ENCODE results near the gene SLC2A9. TPM values are rescaled to one million over a fixed set of nuclear protein-coding genes. Genes with fewer than 3 reads are reported as not detected.

The SLC2A9 gene
- total and polyA plus RNA-seq, 2 of the 8 experiments (the other 6 are each of a cell fraction or from before 2014, with no cell fraction given): 0.20 to 0.26 TPM

DNA sequence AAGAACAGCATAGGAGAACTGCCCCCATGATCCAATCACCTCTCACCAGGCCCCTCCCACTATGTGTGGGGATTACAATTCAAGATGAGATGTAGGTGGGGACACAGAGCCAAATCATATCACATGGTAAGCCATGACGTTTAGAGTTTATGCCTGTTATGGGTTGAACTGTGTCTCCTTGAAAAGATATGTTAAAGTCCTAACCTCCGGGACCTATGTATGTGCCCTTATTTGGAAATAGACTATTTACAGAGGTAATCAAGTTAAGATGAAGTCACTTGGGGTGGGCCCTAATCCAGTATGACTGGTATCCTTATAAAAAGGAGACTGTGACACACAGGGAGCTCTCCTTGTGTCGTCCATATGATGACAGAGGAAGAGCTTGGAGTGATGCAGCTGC is 25.2 kb upstream of the SLC2A9 start (continued):
- TF ChIP-seq, protein P1, sequence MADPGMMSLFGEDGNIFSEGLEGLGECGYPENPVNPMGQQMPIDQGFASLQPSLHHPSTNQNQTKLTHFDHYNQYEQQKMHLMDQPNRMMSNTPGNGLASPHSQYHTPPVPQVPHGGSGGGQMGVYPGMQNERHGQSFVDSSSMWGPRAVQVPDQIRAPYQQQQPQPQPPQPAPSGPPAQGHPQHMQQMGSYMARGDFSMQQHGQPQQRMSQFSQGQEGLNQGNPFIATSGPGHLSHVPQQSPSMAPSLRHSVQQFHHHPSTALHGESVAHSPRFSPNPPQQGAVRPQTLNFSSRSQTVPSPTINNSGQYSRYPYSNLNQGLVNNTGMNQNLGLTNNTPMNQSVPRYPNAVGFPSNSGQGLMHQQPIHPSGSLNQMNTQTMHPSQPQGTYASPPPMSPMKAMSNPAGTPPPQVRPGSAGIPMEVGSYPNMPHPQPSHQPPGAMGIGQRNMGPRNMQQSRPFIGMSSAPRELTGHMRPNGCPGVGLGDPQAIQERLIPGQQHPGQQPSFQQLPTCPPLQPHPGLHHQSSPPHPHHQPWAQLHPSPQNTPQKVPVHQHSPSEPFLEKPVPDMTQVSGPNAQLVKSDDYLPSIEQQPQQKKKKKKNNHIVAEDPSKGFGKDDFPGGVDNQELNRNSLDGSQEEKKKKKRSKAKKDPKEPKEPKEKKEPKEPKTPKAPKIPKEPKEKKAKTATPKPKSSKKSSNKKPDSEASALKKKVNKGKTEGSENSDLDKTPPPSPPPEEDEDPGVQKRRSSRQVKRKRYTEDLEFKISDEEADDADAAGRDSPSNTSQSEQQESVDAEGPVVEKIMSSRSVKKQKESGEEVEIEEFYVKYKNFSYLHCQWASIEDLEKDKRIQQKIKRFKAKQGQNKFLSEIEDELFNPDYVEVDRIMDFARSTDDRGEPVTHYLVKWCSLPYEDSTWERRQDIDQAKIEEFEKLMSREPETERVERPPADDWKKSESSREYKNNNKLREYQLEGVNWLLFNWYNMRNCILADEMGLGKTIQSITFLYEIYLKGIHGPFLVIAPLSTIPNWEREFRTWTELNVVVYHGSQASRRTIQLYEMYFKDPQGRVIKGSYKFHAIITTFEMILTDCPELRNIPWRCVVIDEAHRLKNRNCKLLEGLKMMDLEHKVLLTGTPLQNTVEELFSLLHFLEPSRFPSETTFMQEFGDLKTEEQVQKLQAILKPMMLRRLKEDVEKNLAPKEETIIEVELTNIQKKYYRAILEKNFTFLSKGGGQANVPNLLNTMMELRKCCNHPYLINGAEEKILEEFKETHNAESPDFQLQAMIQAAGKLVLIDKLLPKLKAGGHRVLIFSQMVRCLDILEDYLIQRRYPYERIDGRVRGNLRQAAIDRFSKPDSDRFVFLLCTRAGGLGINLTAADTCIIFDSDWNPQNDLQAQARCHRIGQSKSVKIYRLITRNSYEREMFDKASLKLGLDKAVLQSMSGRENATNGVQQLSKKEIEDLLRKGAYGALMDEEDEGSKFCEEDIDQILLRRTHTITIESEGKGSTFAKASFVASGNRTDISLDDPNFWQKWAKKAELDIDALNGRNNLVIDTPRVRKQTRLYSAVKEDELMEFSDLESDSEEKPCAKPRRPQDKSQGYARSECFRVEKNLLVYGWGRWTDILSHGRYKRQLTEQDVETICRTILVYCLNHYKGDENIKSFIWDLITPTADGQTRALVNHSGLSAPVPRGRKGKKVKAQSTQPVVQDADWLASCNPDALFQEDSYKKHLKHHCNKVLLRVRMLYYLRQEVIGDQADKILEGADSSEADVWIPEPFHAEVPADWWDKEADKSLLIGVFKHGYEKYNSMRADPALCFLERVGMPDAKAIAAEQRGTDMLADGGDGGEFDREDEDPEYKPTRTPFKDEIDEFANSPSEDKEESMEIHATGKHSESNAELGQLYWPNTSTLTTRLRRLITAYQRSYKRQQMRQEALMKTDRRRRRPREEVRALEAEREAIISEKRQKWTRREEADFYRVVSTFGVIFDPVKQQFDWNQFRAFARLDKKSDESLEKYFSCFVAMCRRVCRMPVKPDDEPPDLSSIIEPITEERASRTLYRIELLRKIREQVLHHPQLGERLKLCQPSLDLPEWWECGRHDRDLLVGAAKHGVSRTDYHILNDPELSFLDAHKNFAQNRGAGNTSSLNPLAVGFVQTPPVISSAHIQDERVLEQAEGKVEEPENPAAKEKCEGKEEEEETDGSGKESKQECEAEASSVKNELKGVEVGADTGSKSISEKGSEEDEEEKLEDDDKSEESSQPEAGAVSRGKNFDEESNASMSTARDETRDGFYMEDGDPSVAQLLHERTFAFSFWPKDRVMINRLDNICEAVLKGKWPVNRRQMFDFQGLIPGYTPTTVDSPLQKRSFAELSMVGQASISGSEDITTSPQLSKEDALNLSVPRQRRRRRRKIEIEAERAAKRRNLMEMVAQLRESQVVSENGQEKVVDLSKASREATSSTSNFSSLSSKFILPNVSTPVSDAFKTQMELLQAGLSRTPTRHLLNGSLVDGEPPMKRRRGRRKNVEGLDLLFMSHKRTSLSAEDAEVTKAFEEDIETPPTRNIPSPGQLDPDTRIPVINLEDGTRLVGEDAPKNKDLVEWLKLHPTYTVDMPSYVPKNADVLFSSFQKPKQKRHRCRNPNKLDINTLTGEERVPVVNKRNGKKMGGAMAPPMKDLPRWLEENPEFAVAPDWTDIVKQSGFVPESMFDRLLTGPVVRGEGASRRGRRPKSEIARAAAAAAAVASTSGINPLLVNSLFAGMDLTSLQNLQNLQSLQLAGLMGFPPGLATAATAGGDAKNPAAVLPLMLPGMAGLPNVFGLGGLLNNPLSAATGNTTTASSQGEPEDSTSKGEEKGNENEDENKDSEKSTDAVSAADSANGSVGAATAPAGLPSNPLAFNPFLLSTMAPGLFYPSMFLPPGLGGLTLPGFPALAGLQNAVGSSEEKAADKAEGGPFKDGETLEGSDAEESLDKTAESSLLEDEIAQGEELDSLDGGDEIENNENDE (IDR thresholded peaks at IDR 0.05; ENCODE audit: insufficient replicate concordance, low read length): no peak
- TF ChIP-seq SRF (IDR thresholded peaks at IDR 0.05; ENCODE audit: low read depth, low read length) (no peak), EZH2 (IDR thresholded peaks at IDR 0.05; ENCODE audit: low read depth, low read length, severe bottlenecking) (no peak), CHD1 (IDR thresholded peaks at IDR 0.05; ENCODE audit: low read depth, low read length) (no peak), RBBP5 (IDR thresholded peaks at IDR 0.05; ENCODE audit: borderline replicate concordance, low read depth, low read length) (no peak), GABPA (IDR thresholded peaks at IDR 0.05; ENCODE audit: borderline replicate concordance, insufficient read depth, low read length) (no peak), RNF2 (IDR thresholded peaks at IDR 0.05; ENCODE audit: borderline replicate concordance, low read depth, low read length, missing control alignments, poor library complexity, severe bottlenecking) (no peak)
- TF ChIP-seq, protein P2, sequence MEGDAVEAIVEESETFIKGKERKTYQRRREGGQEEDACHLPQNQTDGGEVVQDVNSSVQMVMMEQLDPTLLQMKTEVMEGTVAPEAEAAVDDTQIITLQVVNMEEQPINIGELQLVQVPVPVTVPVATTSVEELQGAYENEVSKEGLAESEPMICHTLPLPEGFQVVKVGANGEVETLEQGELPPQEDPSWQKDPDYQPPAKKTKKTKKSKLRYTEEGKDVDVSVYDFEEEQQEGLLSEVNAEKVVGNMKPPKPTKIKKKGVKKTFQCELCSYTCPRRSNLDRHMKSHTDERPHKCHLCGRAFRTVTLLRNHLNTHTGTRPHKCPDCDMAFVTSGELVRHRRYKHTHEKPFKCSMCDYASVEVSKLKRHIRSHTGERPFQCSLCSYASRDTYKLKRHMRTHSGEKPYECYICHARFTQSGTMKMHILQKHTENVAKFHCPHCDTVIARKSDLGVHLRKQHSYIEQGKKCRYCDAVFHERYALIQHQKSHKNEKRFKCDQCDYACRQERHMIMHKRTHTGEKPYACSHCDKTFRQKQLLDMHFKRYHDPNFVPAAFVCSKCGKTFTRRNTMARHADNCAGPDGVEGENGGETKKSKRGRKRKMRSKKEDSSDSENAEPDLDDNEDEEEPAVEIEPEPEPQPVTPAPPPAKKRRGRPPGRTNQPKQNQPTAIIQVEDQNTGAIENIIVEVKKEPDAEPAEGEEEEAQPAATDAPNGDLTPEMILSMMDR (IDR thresholded peaks at IDR 0.05; ENCODE audit: control extremely low read depth in 1 of 3, insufficient read depth in 1 of 3, low read depth in 1 of 3, low read length in 3 of 3): no peak
